Epithelial cell of proximal tubule (primary cell): ENCODE measurements around the gene SEMA5A. TPM values are rescaled to one million over a fixed set of nuclear protein-coding genes. Genes with fewer than 3 reads are reported as not detected.
"Not testable (repeated sequence)": the region's sequence is repeated elsewhere in the genome, so short reads cannot be mapped to it uniquely, and the experiment has no call there.

Experiments used
- DNase-seq: peaks from one replicate; pipeline ENCODE4 v3.0.0-alpha.2; 2011; ENCODE audit warnings: low read depth
- H3K4me3 ChIP-seq: 2 replicates; pipeline ENCODE4 v1.5.1; 2011; ENCODE audit warnings: low read depth, mild to moderate bottlenecking, low read length
- total RNA-seq: library from RNA; depleted of rRNA; stranded (reverse); fragments of >200 nt; gene quantifications from 2 replicates; pipeline ENCODE4 v1.2.3, GENCODE V29; 2015
- TF ChIP-seq, protein P1 (sequence below): conservative IDR thresholded peaks from 2 replicates; pipeline ENCODE4 v1.5.1; 2012; ENCODE audit warnings: low read depth, mild to moderate bottlenecking, low read length

The SEMA5A gene
- total RNA-seq, 1 donor from 2014 or later, result 4.0 TPM

GRCh38 chr5:9363026-9363425, 182.8 kb downstream of the SEMA5A start:
- TF ChIP-seq, protein P1, sequence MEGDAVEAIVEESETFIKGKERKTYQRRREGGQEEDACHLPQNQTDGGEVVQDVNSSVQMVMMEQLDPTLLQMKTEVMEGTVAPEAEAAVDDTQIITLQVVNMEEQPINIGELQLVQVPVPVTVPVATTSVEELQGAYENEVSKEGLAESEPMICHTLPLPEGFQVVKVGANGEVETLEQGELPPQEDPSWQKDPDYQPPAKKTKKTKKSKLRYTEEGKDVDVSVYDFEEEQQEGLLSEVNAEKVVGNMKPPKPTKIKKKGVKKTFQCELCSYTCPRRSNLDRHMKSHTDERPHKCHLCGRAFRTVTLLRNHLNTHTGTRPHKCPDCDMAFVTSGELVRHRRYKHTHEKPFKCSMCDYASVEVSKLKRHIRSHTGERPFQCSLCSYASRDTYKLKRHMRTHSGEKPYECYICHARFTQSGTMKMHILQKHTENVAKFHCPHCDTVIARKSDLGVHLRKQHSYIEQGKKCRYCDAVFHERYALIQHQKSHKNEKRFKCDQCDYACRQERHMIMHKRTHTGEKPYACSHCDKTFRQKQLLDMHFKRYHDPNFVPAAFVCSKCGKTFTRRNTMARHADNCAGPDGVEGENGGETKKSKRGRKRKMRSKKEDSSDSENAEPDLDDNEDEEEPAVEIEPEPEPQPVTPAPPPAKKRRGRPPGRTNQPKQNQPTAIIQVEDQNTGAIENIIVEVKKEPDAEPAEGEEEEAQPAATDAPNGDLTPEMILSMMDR, result no peak
- no peak overlapping the region for H3K4me3 ChIP-seq
- DNase-seq, result no peak

DNA sequence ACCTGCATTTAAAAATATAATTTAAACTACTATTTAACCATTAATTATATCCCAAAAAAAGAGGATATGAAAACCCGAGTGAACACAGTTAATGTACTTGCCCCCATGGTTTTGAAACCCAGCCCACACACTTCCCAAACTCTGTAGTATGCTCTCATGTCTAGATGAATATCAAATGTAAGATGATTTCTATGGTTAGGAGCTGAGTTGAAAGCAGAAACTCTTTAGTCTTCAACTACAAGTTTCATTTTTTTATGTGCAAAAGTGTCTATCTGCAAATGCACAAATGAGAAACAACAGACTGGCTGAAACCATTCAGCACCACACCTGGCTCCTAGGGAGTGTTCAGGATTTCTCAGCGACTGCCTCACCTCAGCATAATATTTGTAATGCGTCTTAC, 183.3 kb downstream of the SEMA5A start:
- TF ChIP-seq, protein P1, result no peak
- H3K4me3 ChIP-seq, result no peak overlapping the region
- no peak for DNase-seq

DNA sequence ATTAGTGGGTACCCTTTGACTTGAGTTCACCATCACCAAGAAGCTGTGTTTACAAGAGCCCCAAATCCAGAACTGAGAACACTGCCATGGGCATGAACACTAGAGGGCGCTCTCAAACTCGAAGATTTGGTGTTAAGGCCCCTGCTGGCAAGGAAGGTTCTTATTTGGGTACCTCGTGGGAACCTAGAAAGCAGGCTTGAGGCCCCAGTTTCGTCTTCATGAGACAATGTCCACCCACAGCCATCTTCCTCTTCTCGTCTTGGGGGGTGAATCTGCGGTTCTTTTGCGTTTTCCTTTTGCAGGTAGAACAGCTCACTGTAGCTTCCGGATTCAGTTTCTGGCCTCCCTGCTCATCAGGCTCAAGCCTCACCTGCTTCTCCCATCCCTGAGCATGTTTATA, 184.0 kb downstream of the SEMA5A start:
- peak; percentile 25 for DNase-seq
- no peak overlapping the region for H3K4me3 ChIP-seq
- TF ChIP-seq, protein P1, result peak; percentile 96

DNA sequence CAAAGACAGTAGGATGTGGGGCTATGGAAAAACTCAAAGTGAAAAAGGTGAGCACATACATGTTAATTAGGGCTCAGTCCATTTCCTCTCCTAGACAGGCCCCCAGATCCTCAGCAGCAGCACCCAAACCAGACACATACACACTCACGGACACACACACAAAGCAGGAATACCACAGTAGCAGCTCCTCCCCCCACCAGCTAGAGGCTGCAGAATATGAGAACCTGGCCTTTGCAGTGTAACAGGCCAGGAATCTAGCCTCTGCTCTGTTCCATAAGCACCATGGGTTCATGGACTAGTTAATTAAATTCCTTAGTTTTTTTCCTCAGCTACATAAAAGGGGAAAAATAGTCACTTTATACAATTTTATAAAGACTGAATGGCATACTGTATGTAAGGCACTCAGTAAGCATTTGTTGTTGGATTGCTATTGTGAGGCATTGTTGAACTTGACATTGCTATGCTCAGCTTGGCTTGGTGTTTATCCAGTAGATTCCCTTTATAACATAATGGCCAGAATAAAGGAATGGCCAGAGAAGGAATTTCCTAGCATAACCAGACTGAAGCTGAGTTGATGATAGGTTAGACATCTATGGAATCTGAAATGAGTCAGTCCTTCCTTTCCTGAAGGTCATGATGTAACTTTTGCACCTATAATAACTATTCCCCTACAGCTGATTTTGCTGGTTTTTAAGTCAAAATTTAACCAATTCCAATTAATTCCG, 186.8 kb downstream of the SEMA5A start:
- TF ChIP-seq, protein P1, result no peak
- H3K4me3 ChIP-seq, result no peak overlapping the region
- DNase-seq, result peak; percentile 50

- no peak overlapping the region for H3K4me3 ChIP-seq
- DNase-seq, result no peak
- TF ChIP-seq, protein P1, result no peak
These were observed 189.5 kb downstream of the SEMA5A start for GRCh38 chr5:9356351-9356825.

DNA sequence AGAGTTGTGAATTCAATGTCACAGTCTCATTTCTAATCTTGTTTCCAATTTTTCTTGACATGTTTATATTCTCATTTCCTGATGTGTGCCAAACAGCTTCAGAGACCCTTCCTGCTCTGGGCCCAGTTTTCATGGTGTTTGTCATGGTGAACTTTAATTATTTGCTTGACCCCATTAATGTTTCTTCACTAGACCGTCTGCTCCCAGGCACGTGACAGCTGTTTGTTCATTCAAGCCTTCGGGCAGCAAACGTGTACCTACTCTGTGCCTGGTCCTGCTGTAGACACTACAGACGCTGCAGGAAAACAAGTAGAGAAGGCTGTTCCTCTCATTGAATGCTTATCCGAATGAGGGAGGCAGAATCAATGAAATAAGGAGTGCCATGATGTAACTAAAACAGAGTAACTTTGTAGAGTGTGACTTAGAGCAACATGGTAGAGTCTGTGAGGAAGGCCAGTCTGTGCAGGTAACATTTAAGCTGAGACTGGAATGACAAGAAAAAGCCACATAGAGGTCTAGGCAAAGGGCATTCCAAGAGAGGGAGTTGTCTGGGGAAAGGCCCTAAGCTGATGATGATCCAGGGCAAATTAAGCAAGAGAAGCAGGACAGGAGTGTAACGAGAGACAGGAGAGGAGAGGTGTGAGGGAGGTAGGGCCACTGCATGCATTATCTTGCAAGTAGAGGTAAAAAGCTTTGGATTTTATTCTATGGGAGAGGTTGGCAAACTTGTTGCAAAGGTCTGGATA, 191.4 kb downstream of the SEMA5A start:
- H3K4me3 ChIP-seq, result no peak overlapping the region
- DNase-seq, result no peak
- TF ChIP-seq, protein P1, result no peak

GRCh38 chr5:9353048-9353447, 192.8 kb downstream of the SEMA5A start:
- DNase-seq, H3K4me3 ChIP-seq: not testable (repeated sequence)
